Fibroblast of skin of left quadriceps (primary cell): Measurements from ENCODE around the gene MRAP2.
"Not testable (repeated sequence)": the region's sequence is repeated elsewhere in the genome, so short reads cannot be mapped to it uniquely, and the experiment has no call there.

Experiments
- DNase-seq, 2 experiments: peaks; one replicate each; pipeline ENCODE4 v3.0.0-alpha.2; 2013; ENCODE audit warnings: low read depth in 2 of 2

Gene MRAP2

GRCh38 chr6:84074988-84075781 lies 41.6 kb downstream of the MRAP2 start:
- DNase-seq = no peak

- DNase-seq = no peak
Measured at GRCh38 chr6:84077645-84078044, 44.1 kb downstream of the MRAP2 start.

- DNase-seq = no peak
Measured at GRCh38 chr6:84078335-84078734, 44.8 kb downstream of the MRAP2 start.

- DNase-seq = no peak
Measured at GRCh38 chr6:84081222-84081621, 47.6 kb downstream of the MRAP2 start.

- no peak for DNase-seq
Measured at GRCh38 chr6:84082689-84083265, 49.2 kb downstream of the MRAP2 start.

GRCh38 chr6:84084705-84085104 lies 51.1 kb downstream of the MRAP2 start:
- DNase-seq = not testable (repeated sequence)

GRCh38 chr6:84086056-84086455 lies 52.5 kb downstream of the MRAP2 start:
- DNase-seq = no peak

GRCh38 chr6:84086545-84087429 lies 53.2 kb downstream of the MRAP2 start:
- DNase-seq = no peak

GRCh38 chr6:84089081-84089480 lies 55.5 kb downstream of the MRAP2 start:
- DNase-seq = no peak

- no peak for DNase-seq
Measured at GRCh38 chr6:84089552-84089951, 56.0 kb downstream of the MRAP2 start.

GRCh38 chr6:84093441-84094435 lies 60.2 kb downstream of the MRAP2 start:
- no peak for DNase-seq

- DNase-seq = no peak
Measured at GRCh38 chr6:84095156-84095555, 61.6 kb downstream of the MRAP2 start.

- peak; percentile 44 to 49 for DNase-seq
Measured at GRCh38 chr6:84103029-84103428, 69.5 kb downstream of the MRAP2 start.

- DNase-seq = not testable (repeated sequence)
Measured at GRCh38 chr6:84105215-84105924, 71.8 kb downstream of the MRAP2 start.

- DNase-seq = no peak
Measured at GRCh38 chr6:84107495-84107894, 73.9 kb downstream of the MRAP2 start.

- DNase-seq = not testable (repeated sequence)
Measured at GRCh38 chr6:84111351-84111750, 77.8 kb downstream of the MRAP2 start.

GRCh38 chr6:84114933-84115594 lies 81.5 kb downstream of the MRAP2 start:
- DNase-seq = not testable (repeated sequence)

GRCh38 chr6:84118191-84118590 lies 84.6 kb downstream of the MRAP2 start:
- no peak for DNase-seq

GRCh38 chr6:84119277-84119676 lies 85.7 kb downstream of the MRAP2 start:
- no peak for DNase-seq

GRCh38 chr6:84123186-84123585 lies 89.6 kb downstream of the MRAP2 start:
- no peak for DNase-seq
